Hindlimb muscle (tissue), 1 donor: ENCODE results near the gene SEC62. TPM values are rescaled to one million over a fixed set of nuclear protein-coding genes. Genes with fewer than 3 reads are reported as not detected.
"Not testable (repeated sequence)": the region's sequence is repeated elsewhere in the genome, so short reads cannot be mapped to it uniquely, and the experiment has no call there.

ENCODE experiments used
- DNase-seq: peaks from one replicate; pipeline ENCODE4 v3.0.0-alpha.2; 2013
- polyA plus RNA-seq: library from polyadenylated mRNA; unstranded; fragments of 120-200 nt; gene quantifications from one replicate; pipeline ENCODE4 v1.2.1, GENCODE V29; 2013; ENCODE audit not compliant: insufficient read length

SEC62 gene
- polyA plus RNA-seq, 1 donor: 66.3 TPM

DNA sequence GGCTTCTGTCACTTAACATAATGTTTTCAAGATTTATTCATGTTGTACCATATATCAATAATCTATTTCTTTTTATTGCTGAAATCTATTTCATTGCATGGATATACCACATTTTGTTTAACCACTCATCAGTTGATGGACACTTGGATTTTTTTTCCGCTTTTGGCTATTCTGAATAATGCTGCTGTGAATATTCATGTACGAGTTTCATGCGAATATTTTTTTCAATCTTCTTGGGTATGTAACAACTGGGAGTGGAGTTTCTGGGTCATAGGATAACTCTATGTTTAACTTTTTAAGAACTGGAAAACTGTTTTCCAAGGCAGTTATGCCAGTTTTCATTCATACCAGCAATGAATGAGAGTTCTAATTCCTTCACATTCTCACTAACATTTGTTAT is 49.5 kb downstream of the SEC62 start:
- DNase-seq: no peak

DNA sequence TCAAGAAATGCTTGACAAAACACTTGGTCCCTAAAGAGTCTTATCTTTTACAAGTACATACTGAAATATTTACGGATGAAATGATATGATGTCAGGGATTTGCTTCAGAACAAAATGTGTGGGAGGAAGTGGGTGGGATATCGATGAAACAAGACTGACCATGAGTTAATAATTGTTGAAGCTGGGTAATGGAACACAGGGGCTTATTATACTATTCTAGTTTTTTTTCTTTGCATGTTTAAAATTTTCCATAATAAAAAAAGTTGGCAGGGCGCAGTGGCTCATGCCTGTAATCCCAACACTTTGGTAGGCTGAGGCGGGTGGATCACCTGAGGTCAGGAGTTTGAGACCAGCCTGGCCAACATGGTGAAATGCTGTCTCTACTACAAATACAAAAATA is 52.7 kb downstream of the SEC62 start:
- DNase-seq: not testable (repeated sequence)

DNA sequence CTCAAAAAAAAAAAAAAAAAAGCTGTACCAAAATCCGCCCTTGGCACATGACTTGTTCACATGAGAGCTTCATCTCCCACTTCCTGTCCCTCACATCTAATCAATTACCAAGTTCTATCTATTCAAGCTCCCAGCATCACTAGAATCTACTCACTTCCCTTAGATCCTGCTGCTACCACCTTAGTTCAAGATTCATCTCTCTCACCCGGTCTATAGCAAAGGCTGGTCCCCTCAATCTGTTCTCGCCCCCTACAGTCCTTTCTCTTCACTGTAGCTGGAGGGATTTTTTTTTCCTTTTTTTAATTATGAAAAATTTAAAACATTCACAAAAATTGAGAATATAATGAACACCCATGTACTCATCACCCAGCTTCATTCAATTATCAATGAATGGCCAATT is 54.5 kb downstream of the SEC62 start:
- no peak for DNase-seq

DNA sequence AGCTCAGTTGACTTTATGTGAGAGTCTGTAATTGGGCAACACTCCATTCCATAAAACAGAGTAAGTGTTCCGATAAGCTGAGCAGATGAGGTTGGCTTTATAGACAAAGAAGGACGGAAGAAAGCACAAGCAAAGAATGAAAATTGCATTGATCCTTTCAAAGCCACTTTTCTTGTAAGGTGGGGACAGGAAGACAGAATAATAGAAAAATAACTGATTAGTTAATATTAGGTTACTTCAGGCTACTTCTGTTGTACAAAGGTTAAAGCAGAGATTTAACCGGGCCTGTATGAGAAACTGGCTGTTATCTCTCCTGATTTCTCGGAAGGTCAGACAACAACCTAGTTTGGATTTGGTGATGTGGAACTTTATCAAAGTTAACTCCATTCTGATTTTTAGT is 55.7 kb downstream of the SEC62 start:
- no peak for DNase-seq

DNA sequence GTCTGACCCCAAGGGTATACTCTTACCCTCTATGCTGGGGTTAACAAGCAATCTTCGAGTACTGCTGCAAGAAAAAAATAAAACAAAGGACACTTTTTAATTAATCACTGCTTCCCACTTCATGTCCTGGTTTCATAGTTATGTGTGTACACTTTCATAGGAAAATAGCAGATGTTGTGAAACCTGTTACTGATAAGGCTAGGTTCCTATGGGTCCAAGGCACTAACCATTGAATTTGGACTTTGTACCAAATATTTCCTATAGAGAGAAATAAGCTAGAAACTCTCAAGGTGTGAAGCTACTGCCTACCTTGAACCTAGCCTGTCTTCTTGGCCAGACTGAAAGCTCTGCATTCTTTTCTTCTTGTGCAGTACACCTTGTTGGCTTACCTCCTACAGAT is 56.6 kb downstream of the SEC62 start:
- no peak for DNase-seq

DNA sequence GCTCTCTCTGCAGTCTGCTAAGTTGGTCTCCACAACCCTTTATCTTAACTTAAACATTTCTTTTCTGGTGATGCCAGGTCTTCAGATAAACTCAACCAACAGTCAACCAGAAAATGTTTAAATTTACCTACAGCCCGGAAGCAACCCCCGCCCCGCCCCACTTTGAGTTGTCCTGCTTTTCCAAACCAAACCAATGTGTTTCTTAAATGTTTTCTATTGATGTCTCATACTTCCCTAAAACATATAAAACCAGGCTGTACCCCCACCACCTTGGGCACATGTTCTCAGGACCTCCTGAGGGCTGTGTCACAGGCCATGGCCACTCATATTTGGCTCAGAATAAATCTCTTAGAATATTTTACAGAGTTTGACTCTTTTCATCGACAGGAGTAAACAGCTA is 58.0 kb downstream of the SEC62 start:
- DNase-seq: no peak

DNA sequence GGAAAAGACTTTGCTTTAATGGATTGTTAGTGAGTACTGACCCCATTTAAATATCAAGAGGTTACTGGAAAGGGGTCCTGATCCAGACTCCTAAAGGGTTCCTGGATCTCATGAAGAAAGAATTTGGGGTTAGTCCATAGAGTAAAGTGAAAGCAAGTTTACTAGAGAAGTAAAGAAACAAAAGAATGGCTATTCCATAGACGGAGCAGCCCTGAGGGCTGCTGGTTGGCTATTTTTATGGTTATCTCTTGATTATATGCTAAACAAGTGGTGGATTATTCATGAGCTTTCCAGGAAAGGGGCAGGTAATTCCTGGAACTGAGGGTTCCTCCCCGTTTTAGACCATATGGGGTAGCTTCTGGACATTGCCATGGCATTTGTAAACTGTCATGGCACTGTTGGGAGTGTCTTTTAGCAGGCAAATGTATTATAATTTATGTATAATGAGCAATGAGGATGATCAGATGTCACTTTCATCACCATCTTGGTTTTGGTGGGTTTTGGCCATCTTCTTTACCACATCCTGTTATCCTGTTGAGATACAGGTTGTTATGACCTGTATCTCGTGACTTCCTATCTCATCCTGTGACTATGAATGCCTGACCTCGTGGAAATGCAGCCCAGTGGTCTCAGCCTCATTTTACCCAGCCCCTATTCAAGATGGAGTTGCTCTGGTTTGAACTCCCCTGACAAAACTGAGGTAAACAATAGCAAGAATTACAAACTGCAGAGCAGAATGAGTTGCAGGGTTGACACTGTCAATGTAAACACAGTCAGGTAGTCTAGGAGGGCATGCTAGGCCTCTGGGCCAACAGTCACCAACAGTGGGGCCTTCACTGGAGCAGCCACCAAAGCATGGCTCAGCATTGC is 60.9 kb downstream of the SEC62 start:
- no peak for DNase-seq

DNA sequence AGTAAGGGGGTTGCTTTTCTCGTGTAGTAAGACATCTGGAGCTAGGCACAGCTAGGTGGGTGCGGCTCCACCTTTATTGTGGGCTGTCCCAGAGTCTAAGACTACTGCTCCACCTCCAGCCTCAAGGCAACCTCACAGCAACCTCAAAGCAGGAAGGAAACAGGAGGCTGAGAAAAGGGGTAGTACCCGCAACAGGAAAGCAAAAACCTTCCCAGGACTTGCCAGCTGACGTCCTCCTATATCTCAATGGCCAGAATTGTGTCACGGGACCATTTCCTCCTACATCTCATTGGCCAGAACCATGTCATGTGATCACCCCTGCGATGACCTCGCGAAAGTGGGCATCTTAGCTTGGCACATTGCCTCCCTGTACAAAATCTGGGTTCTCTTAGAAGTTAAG is 66.9 kb downstream of the SEC62 start:
- no peak for DNase-seq

DNA sequence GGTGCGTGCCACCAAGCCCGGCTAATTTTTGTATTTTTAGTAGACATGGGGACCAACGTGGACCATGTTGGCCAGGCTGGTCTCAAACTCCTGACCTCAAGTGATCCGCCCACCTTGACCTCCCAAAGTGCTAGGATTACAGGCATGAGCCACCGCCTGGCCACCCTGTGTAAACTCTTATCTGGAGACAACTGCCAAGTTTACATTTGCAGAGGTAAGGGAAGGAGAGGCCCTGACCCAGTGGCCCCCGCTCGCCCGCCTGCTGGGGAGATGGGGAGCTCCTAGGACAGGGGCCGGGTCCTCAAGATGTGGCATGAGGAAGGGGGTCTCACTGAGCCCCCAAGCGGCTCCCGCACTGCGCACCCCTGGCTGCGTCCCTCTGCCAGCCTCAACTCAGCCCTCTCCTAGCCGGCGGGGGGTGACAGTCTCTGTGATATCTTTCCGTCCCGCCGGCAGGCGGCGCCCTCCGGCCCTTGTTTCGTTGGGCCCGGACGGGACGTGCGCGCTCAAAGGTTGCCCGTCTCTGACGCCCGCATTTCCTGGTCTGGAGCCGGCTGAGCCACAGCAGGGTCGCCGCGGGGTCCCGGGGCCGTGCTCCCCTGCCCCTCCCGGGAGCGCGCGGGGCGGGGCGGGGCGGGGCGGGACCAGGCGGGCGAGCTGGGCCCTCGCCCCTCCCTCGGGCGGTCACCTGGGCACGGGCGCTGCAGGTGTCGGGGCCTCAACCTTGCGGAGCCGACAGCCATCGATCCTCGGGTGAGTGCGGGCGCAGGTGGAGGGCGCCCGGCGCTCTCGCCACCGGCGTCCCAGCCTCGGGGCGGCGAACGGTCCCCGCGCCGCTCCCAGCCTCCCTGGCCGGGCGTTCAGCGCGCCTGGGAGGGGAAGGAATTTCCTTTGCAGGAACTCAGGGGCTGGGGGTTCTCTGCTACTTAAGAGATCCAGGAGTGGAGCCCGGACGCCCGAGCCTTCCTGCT is 71.1 kb downstream of the SEC62 start, which contains the start of gene GPR160:
TSS of gene GPR160 (plus strand) at position 533 of the 971 bp plus-strand sequence. CDS start 45,978 bp downstream, outside the sequence.
- DNase-seq: no peak

DNA sequence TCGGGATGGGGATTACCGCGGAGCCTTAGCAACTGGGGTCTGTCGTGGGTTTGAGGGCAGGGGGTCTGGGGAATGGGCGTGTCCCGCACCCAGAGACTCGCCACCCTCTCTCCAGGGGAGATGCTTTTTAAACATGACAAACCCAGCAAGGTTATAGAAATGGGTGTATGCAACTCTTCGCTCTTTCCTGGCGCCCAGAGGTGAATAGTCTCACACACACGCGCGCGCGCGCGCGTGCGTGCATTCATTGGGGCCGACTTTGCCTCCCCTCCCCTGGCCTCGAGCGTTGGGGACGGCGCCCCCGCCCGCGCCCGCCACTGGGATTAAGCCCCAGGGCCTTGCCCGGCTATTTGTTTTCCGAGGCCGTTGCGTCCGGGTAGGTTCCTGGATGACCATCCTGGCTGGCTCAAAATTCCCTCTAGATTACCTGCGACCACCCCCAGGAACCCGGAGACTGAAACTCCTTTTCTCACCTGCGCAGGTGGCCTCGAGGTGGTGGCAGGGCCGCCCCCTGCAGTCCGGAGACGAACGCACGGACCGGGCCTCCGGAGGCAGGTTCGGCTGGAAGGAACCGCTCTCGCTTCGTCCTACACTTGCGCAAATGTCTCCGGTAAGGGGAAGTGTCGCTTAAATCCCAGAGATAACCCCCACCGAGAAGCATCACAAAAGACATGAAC is 72.0 kb downstream of the SEC62 start:
- DNase-seq: no peak

DNA sequence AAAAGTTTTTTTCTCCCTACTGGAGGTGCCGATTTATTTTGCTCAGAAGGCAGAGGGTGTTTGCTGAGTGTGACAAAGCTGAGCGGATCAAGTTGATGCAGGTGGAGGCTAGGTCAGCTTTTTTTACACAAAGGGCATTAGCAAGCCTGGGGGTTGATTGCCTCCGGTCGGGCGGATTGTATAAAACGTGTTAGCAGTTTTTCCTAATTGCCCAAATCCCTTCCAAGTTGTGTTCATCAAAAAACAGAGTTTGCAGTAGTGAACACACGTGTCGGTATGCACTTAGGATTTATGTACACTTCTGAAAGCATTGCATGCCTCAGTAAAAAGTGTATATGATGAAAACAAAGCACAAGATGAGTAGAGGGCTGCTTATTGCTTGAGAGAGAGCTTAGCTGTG is 73.8 kb downstream of the SEC62 start:
- DNase-seq: no peak

DNA sequence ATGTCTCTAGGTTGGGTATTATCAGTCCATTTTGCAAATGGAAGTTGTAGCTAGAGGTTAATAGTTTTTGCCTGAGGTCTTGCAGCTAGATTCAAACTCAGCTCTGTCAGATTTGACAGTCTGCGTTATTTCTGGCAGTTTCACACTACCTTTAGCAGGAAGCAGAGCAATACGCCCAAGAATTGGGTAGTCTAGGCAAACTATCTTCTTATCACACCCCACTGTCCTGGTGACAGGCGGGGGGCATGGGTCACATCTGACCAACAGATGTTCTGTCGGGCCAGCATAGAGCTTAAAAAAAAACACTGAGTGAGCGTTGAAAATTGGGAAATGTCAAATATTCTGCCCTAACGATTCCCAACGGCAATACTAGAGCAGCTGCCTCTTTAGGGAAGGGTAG is 76.9 kb downstream of the SEC62 start:
- no peak for DNase-seq

DNA sequence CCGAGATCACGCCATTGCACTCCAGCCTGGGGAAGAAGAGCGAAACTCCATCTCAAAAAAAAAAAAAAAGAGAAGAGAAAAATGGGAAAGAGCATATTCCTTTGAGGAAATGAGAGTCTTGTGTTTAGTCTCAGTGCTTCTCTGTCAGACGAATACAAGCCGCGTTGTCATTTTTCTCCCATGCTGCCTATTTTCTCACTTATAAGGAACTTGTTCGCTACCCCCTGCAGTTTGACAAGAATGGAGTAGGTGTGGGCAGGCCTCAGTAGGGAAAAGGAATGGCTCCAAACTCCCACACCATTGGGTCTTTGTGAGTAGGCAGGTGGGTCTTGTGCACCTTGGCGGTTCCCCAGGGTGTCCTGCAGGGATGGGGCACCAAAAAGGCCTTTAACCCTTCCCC is 77.7 kb downstream of the SEC62 start:
- DNase-seq: no peak

DNA sequence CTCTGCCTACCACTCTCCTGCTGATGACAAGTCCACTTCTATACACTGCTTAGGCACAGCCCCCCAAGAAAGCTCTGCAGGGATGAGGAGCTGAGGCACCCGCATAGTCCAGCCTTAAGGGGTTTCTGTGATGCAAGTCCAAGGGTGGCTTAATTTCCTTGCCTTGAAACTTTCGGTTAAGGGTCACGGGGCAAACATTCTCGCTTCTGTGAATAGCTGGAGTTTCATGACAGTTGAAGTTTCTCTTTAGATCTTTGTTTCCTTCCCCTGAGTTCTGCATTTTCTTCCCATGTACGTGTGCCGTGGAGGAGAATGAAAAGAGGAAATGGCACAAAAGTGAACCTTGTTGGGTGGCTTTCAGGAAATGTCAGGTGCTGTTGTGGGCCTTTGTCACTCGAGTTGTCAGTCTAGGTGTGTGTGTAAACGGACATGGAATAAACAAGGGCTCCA is 78.2 kb downstream of the SEC62 start:
- no peak for DNase-seq

DNA sequence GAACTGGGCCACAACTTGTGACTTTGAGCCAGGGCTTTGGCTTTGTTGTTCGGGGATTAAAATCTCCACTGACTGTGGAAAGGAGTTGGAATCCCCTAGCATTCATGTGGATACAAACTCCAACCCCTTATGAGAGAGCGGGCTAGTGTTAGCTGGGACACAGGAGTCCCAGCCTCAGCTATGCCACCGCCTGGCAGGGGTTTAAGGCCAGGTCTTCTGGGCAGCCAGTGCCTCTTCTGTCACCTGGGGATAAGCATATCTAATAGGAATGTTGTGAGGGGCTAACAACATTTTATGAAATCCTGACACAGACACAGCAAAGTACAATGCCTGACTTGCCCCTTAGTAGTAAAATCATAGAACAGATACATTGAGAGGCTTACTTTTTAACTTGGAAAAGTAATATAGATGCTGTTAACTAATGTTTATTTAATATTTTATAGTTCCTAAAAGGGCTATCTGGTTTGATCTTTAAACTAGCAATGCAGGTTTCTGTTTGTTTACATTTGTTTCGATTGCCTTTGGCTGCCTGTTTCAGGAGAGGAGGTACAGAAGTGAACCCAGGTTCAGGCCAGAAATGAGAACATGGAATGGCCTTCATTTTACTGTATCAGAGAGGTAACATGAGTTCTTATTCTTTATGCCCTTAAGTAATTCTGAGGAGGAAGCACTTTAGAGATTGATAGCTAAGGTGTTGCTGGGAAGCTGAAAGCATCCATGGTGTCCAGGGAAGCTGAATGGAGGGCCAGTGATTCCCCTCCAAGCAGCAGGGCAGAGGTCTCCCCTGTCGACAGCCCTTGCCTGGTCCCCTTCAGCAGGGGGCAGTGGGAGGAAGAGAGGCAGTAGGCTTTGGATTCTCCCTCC is 79.9 kb downstream of the SEC62 start:
- DNase-seq: no peak

DNA sequence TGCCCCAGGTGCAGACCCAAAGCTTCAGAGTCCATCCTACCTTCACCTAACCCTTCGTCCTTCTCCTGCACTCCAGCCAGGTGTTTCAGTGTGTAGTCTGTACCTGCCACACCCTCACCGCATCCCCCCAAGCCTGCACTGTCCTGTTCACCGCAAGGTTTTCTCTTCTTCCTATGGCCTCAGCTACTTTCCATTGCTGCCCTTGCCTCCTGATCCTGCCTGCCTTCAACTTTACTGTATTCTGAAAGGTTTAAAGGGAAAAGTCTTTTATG is 80.5 kb downstream of the SEC62 start:
- no peak for DNase-seq

Other genes starting within 250 kb of the SEC62 start
- not detected for gene TERC, start 201.7 kb upstream of the SEC62 start, polyA plus RNA-seq
- 2.1 TPM for gene ACTRT3, start 197.2 kb upstream of the SEC62 start, polyA plus RNA-seq
- 17.4 TPM for gene MYNN, start 193.4 kb upstream of the SEC62 start, polyA plus RNA-seq
- gene LRRIQ4, start 153.9 kb upstream of the SEC62 start, polyA plus RNA-seq: not detected
- 3.3 TPM for gene LRRC34, start 153.9 kb upstream of the SEC62 start, polyA plus RNA-seq
- gene LRRC31, start 96.9 kb upstream of the SEC62 start, polyA plus RNA-seq: not detected
- not detected for gene SAMD7, start 55.2 kb upstream of the SEC62 start, polyA plus RNA-seq
- gene GPR160, start 71.2 kb downstream of the SEC62 start, polyA plus RNA-seq: 1.8 TPM
- gene PHC3, start 214.9 kb downstream of the SEC62 start, polyA plus RNA-seq: 25.4 TPM